Thoracic aorta (tissue), 2 donors: ENCODE measurements around the gene PDXP. TPM values are rescaled to one million over a fixed set of nuclear protein-coding genes. Genes with fewer than 3 reads are reported as not detected.

Experiments
- ATAC-seq: fragments of 150-250 bp; one replicate; pipeline ENCODE4 v1.8.0; 2017; ENCODE audit warnings: low read depth; ENCODE audit not compliant: insufficient number of reproducible peaks, low FRiP score
- DNase-seq: peaks from one replicate; pipeline ENCODE4 v3.0.0-alpha.2; 2020; ENCODE audit warnings: low spot score
- H3K27ac ChIP-seq, 2 donors: fragments of 200-600 bp; sonication (generic); 1 replicate in 1 of 2; 2 replicates in 1 of 2; pipeline ENCODE4 v1.5.1; 2016; ENCODE audit warnings: mild to moderate bottlenecking in 2 of 2, moderate library complexity in 2 of 2
- H3K27me3 ChIP-seq: fragments of 200-600 bp; sonication (generic); replicated peaks from 2 replicates; pipeline ENCODE4 v1.6.0; 2016; ENCODE audit warnings: mild to moderate bottlenecking; ENCODE audit not compliant: insufficient read depth
- H3K36me3 ChIP-seq: fragments of 200-600 bp; sonication (generic); one replicate; pipeline ENCODE4 v1.5.1; 2016
- H3K4me1 ChIP-seq, 2 donors: fragments of 200-600 bp; sonication (generic); 1 replicate in 1 of 2; 2 replicates in 1 of 2; pipeline versions ENCODE4 v1.5.1 to v1.6.0; 2016; ENCODE audit warnings: low read depth in 2 of 2, mild to moderate bottlenecking in 1 of 2; ENCODE audit not compliant: control insufficient read depth in 1 of 2
- H3K4me3 ChIP-seq: fragments of 200-600 bp; sonication (generic); 2 replicates; pipeline ENCODE4 v1.5.1; 2016; ENCODE audit warnings: mild to moderate bottlenecking
- H3K9me3 ChIP-seq: fragments of 200-600 bp; sonication (generic); 2 replicates; pipeline ENCODE4 v1.5.1; 2016
- total RNA-seq, 2 donors: library from RNA; depleted of rRNA; stranded (reverse); fragments of >200 nt; gene quantifications; one replicate each; pipeline versions ENCODE4 v1.1.0 to v1.2.3, GENCODE V29; 2016
- TF ChIP-seq, protein P1 (sequence below): fragments of 200-600 bp; sonication (generic); IDR thresholded peaks from one replicate; pipeline ENCODE4 v1.5.1; 2019; ENCODE audit warnings: antibody characterized with exemption

The PDXP gene
- total RNA-seq, 2 donors from 2014 or later = 6.3 to 13.8 TPM

DNA sequence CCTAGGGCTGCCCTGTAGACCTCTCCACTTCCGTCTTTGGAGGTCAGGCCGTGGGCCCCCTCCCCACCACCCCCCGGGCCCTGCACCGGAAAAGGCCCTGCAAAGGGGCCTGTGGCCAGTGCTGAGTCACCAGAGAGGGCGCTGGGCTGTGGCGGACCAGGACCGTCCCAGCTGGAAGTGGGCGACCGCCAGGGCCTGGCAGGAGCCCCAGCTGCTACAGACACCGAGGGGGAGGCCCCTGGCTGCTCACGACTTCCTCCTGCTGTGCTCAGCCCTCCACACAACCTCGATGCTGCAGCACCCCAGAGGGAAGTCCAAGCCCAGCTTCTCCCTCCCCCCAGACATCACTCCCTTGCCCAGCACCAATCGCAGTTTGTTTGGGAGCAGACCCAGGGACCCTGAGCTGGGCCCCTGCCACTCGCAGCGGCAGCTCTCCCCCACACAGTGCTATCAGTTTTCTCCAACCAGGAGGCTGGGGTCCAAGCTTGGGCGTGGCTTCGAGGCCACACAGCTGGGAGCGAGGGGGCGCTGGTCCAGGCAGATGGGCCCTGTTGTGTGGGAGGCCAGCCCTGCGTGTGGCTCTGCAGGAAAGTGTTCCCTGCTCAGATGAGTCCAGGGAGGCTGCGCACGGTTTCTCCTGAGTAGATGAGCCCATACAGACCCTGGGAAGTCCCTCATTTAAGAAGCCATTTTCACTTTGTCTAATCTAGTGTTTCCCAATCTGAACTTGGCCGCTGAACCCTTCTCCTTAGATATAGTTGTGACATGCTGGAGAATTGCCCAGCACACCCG lies 24.7 kb upstream of the PDXP start:
- TF ChIP-seq, protein P1, sequence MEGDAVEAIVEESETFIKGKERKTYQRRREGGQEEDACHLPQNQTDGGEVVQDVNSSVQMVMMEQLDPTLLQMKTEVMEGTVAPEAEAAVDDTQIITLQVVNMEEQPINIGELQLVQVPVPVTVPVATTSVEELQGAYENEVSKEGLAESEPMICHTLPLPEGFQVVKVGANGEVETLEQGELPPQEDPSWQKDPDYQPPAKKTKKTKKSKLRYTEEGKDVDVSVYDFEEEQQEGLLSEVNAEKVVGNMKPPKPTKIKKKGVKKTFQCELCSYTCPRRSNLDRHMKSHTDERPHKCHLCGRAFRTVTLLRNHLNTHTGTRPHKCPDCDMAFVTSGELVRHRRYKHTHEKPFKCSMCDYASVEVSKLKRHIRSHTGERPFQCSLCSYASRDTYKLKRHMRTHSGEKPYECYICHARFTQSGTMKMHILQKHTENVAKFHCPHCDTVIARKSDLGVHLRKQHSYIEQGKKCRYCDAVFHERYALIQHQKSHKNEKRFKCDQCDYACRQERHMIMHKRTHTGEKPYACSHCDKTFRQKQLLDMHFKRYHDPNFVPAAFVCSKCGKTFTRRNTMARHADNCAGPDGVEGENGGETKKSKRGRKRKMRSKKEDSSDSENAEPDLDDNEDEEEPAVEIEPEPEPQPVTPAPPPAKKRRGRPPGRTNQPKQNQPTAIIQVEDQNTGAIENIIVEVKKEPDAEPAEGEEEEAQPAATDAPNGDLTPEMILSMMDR = peak; percentile 33
- peak; percentile 65 for ATAC-seq

DNA sequence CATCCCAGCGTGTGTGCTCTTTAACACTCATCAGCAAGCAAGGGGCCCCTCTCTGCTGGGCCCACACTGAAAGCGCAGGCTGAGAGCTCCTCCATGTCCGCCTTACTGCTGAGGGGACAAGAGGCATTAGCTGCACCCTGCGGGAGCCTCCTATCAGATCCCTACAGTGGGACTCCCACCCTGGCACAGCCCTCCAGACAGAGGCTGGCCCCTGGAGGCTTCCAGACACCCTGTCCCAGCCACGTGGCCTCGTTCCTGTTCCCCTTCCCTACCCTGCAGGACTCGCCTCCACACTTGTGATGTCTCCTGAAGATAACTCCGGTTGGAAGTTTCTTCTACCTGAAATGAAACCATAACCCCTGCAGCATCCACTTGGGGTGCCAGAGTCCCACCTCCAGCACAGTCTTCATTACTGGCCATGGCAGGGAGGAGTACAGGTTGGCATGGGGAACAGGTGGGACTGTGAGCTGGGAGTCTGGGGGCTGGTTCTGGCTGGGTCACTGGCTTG lies 24.1 kb upstream of the PDXP start:
- peak overlapping the region; percentile 58 for H3K4me3 ChIP-seq
- peak overlapping the region; percentile 71 to 83 for H3K27ac ChIP-seq
- no peaks in the 10 kb centered on the region for H3K9me3 ChIP-seq
- no peak for DNase-seq
- H3K4me1 ChIP-seq = peaks cover 16 to 29% of the 10 kb centered on the region in 2 donors
- peaks cover 13% of the 10 kb centered on the region for H3K36me3 ChIP-seq
- TF ChIP-seq, protein P1 = no peak
- H3K27me3 ChIP-seq = no peaks in the 10 kb centered on the region
- ATAC-seq = no peak

More for the DNA sequence above, 24.7 kb upstream of the PDXP start:
- Histone ChIP-seq H3K4me1 (peaks cover 16 to 23% of the 10 kb centered on the region in 2 donors), H3K9me3 (no peaks in the 10 kb centered on the region), H3K27ac (peak overlapping the region; percentile 71 to 83), H3K27me3 (no peaks in the 10 kb centered on the region), H3K36me3 (peaks cover 14% of the 10 kb centered on the region), H3K4me3 (peak overlapping the region; percentile 58)
- no peak for DNase-seq

DNA sequence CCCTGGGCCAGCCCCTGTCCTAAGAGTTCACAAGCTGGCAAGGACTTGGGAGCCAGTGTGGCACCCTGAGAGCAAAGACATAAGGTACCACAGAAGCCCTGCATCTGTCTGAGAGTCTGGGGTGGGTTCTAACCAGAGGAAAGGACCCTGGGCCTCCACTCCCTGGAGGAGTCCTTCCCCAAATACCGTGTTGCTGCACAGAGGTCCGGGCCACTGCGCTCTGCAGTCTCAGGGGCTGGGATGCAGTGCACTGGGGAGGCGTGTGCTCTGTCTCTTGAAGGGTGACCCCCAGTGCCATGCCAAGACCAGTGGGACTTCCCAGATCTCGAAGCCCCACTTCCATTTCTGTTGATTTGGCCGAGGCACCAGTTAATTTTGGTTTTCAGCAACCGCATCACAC lies 23.4 kb upstream of the PDXP start:
- H3K9me3 ChIP-seq = no peaks in the 10 kb centered on the region
- peaks cover 6% of the 10 kb centered on the region for H3K36me3 ChIP-seq
- ATAC-seq (no peak), DNase-seq (no peak)
- no peaks in the 10 kb centered on the region for H3K27me3 ChIP-seq
- H3K4me1 ChIP-seq = peaks cover 16 to 35% of the 10 kb centered on the region in 2 donors
- TF ChIP-seq, protein P1 = no peak
- H3K4me3 ChIP-seq = no peak overlapping the region
- H3K27ac ChIP-seq = no peak overlapping the region

DNA sequence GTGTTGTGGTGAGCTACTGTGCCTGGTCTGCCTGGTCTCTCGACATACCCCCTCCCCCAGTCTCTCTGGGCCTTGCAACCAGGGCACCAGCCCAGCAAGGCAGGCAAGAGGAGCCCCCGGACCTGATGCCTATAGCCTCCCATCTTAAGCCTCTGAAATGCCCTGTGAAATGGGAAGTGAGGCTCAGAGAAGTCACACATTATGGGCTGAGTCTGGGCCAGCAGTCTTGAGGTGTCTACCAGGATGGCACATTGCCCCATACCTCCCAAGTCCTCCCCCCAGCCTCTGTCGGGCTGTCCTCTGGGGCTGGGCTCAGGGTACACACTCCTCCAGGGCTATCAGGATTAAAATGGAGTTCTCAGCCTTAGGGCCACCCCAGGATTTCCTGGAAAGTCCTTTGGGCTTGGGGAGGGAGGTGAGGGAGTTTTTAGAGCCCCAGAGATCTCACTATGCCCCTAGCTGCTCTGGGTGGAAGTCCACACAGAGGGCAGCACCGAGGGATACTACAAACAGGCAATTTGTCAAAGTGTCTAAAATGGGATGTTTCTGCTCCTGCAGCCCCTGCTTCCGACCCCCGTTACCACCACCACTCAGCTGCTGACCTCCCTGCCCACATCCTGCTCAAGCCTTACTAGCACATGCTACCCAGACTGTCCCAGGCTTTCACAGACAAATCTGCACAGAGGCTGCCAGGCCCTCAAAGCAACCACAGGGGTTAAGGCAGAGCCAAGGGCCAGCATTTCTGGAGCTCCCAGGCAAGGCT lies 22.2 kb upstream of the PDXP start:
- H3K27me3 ChIP-seq = no peaks in the 10 kb centered on the region
- H3K9me3 ChIP-seq = no peaks in the 10 kb centered on the region
- no peaks in the 10 kb centered on the region for H3K36me3 ChIP-seq
- TF ChIP-seq, protein P1 = no peak
- no peak overlapping the region for H3K4me3 ChIP-seq
- H3K4me1 ChIP-seq = peaks cover 16 to 35% of the 10 kb centered on the region in 2 donors
- DNase-seq (no peak), ATAC-seq (no peak)
- H3K27ac ChIP-seq = no peak overlapping the region

DNA sequence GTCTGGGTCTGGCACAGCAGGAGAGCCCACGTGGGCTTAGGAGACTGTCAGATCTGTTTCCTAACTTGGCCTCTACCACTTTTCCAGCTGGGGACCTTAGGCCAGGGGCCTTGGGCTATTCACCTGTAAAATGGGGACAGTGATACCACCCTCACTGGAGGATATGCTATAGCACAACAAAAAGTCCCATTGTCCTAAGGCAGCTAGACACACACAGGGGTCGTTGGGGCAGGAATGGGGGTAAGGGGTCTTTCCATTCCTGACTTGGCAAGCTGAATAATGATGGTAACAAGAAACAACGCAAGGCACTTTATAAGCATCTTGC lies 21.6 kb upstream of the PDXP start:
- no peak overlapping the region for H3K4me3 ChIP-seq
- no peaks in the 10 kb centered on the region for H3K9me3 ChIP-seq
- H3K36me3 ChIP-seq = no peaks in the 10 kb centered on the region
- peaks cover 16 to 35% of the 10 kb centered on the region in 2 donors for H3K4me1 ChIP-seq
- no peak for ATAC-seq
- TF ChIP-seq, protein P1 = no peak
- H3K27ac ChIP-seq = no peak overlapping the region
- H3K27me3 ChIP-seq = no peaks in the 10 kb centered on the region
- DNase-seq = no peak
